Fibroblast of villous mesenchyme (primary cell): ENCODE data around the gene CMYA5. TPM values are rescaled to one million over a fixed set of nuclear protein-coding genes. Genes with fewer than 3 reads are reported as not detected.

ENCODE experiments used
- DNase-seq: peaks from one replicate; pipeline ENCODE4 v3.0.0-alpha.2; 2010; ENCODE audit warnings: low read depth
- H3K4me3 ChIP-seq: 2 replicates; pipeline ENCODE4 v1.5.1; 2011; ENCODE audit warnings: low read depth, mild to moderate bottlenecking, low read length
- CTCF ChIP-seq: IDR thresholded peaks from 2 replicates; pipeline ENCODE4 v1.5.1; 2012; ENCODE audit warnings: low read depth, mild to moderate bottlenecking, low read length; ENCODE audit not compliant: insufficient read depth
- total RNA-seq: library from RNA; depleted of rRNA; stranded (reverse); fragments of >200 nt; gene quantifications from 2 replicates; pipeline ENCODE4 v1.2.3, GENCODE V29; 2012

CMYA5 gene
- total RNA-seq, 1 donor: 1.7 TPM

GRCh38 chr5:79837761-79838551, 148.3 kb downstream of the CMYA5 start:
- no peak for TF ChIP-seq CTCF
- peak; percentile 6 for DNase-seq
- H3K4me3 ChIP-seq: no peak overlapping the region

GRCh38 chr5:79840084-79840990, 150.7 kb downstream of the CMYA5 start:
- no peak for DNase-seq
- TF ChIP-seq CTCF: no peak
- no peak overlapping the region for H3K4me3 ChIP-seq

- DNase-seq: no peak
- TF ChIP-seq CTCF: no peak
- H3K4me3 ChIP-seq: no peak overlapping the region
Observed at GRCh38 chr5:79841172-79841571, 151.5 kb downstream of the CMYA5 start.

- no peak overlapping the region for H3K4me3 ChIP-seq
- DNase-seq: no peak
- no peak for TF ChIP-seq CTCF
Observed at GRCh38 chr5:79842006-79842881, 152.6 kb downstream of the CMYA5 start.

- no peak for TF ChIP-seq CTCF
- no peak overlapping the region for H3K4me3 ChIP-seq
- no peak for DNase-seq
Observed at GRCh38 chr5:79842991-79843390, 153.4 kb downstream of the CMYA5 start.
